Myocyte (in vitro differentiated cells): ENCODE data around the gene PLD4. TPM values are rescaled to one million over a fixed set of nuclear protein-coding genes. Genes with fewer than 3 reads are reported as not detected.
"Not testable (repeated sequence)": the region's sequence is repeated elsewhere in the genome, so short reads cannot be mapped to it uniquely, and the experiment has no call there.

Experiments used
- DNase-seq: peaks from one replicate; pipeline ENCODE4 v3.0.0-alpha.2; 2012; ENCODE audit warnings: low read depth
- total RNA-seq: library from RNA; depleted of rRNA; stranded (reverse); fragments of >200 nt; gene quantifications from 2 replicates; pipeline ENCODE4 v1.2.3, GENCODE V29; 2014

PLD4 gene
- total RNA-seq, 1 donor from 2014 or later: not detected

- DNase-seq: no peak
Observed at GRCh38 chr14:104939666-104940410, 15.2 kb downstream of the PLD4 start.

- DNase-seq: no peak
Observed at GRCh38 chr14:104940526-104941150, 16.0 kb downstream of the PLD4 start.

- no peak for DNase-seq
Observed at GRCh38 chr14:104941508-104942365, 17.1 kb downstream of the PLD4 start.

- no peak for DNase-seq
Observed at GRCh38 chr14:104942586-104942985, 17.9 kb downstream of the PLD4 start.

GRCh38 chr14:104943216-104944015, 18.7 kb downstream of the PLD4 start:
- not testable (repeated sequence) for DNase-seq

GRCh38 chr14:104944016-104944308, 19.3 kb downstream of the PLD4 start:
- DNase-seq: not testable (repeated sequence)

GRCh38 chr14:104944436-104945205, 19.9 kb downstream of the PLD4 start:
- DNase-seq: not testable (repeated sequence)

GRCh38 chr14:104945266-104945665, 20.6 kb downstream of the PLD4 start:
- DNase-seq: not testable (repeated sequence)

- DNase-seq: not testable (repeated sequence)
Observed at GRCh38 chr14:104945986-104946965, 21.6 kb downstream of the PLD4 start.

- not testable (repeated sequence) for DNase-seq
Observed at GRCh38 chr14:104947201-104947600, 22.5 kb downstream of the PLD4 start.

GRCh38 chr14:104947881-104948735, 23.4 kb downstream of the PLD4 start:
- not testable (repeated sequence) for DNase-seq

GRCh38 chr14:104948736-104949031, 24.0 kb downstream of the PLD4 start:
- no peak for DNase-seq

- not testable (repeated sequence) for DNase-seq
Observed at GRCh38 chr14:104949406-104949955, 24.8 kb downstream of the PLD4 start.

- no peak for DNase-seq
Observed at GRCh38 chr14:104950021-104950420, 25.3 kb downstream of the PLD4 start.

- not testable (repeated sequence) for DNase-seq
Observed at GRCh38 chr14:104950701-104951100, 26.0 kb downstream of the PLD4 start.

GRCh38 chr14:104951863-104952657, 27.4 kb downstream of the PLD4 start:
- DNase-seq: not testable (repeated sequence)

- DNase-seq: no peak
Observed at GRCh38 chr14:104953097-104953496, 28.4 kb downstream of the PLD4 start.
